Activated T-cell treated with anti-CD3 and anti-CD28 coated beads, Interleukin-2, amount 50 U/mL, for 24 hours (primary cell): ENCODE measurements around the gene BCL2L11.

Source experiments
- DNase-seq: peaks from one replicate; pipeline ENCODE4 v3.0.0-alpha.2; 2020
- H3K27ac Mint-ChIP-seq: 2 replicates; pipeline ENCODE4 v1.8.0; 2020; ENCODE audit warnings: mild to moderate bottlenecking, mixed read lengths
- H3K27me3 Mint-ChIP-seq: 2 replicates; pipeline ENCODE4 v1.8.0; 2020; ENCODE audit warnings: mixed read lengths
- H3K36me3 Mint-ChIP-seq: 2 replicates; pipeline ENCODE4 v1.8.0; 2020; ENCODE audit warnings: low read depth, mixed read lengths
- H3K4me1 Mint-ChIP-seq: 2 replicates; pipeline ENCODE4 v1.8.0; 2020; ENCODE audit warnings: low read depth, mixed read lengths
- H3K4me3 Mint-ChIP-seq: 2 replicates; pipeline ENCODE4 v1.8.0; 2020; ENCODE audit warnings: mild to moderate bottlenecking, moderate library complexity, mixed read lengths
- H3K9me3 Mint-ChIP-seq: 2 replicates; pipeline ENCODE4 v1.8.0; 2020; ENCODE audit warnings: mixed read lengths

Gene BCL2L11

DNA sequence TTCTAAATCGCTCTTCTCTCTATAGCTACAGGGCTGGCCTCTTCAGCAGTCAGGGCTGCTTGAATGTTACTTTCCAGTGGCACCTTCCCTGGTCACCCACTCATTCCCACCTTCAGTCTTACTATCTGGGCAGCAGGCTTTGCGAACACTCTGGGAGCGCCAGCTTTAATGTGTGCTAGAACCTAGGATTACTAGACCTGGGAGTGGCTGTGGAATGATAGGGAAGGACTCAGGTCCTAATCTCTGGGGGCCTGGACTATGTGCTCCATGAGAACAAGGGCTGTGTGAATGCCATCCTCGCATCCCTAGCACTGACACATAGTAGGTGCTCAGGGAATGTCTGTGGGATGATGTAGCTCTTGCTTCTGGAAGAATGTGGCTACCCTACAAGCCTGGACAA, 57.6 kb downstream of the BCL2L11 start:
- peaks cover 28% of the 10 kb centered on the region for H3K27me3 Mint-ChIP-seq
- H3K27ac Mint-ChIP-seq: no peak overlapping the region
- no peaks in the 10 kb centered on the region for H3K9me3 Mint-ChIP-seq
- no peak overlapping the region for H3K4me3 Mint-ChIP-seq
- DNase-seq: no peak
- H3K4me1 Mint-ChIP-seq: peaks cover 2% of the 10 kb centered on the region
- H3K36me3 Mint-ChIP-seq: no peaks in the 10 kb centered on the region

DNA sequence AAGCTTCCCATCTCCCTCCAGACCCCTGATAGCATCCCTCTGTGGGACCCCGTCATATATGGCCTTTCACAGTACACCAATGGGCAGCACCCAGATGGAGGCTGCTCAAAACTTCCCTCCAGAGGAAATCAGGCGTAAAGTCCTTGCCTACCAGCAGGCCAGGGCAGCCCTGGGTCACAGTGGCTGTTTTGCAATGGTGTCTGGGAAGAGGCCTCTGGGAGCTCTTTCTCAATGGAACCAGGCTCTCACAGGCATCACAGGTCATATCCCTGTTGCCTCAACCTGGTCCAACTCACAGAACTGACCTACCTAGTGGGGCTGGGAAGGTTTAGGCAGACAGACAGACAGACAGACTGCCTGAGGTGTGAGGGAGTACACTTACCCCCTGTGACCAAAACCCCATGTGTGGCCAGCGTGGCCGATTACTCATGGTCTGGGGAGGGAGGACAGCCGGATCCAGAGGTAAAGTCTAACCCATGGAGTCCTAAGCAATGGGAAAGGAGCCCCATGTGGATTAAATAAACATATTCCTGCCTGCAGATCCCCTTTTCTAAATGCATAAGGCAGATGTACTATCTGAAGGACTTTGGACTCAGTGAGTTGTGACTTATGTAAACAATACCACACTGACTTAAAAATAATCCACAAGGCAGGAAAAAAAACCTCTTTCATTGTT, 58.2 kb downstream of the BCL2L11 start:
- H3K27ac Mint-ChIP-seq: no peak overlapping the region
- no peaks in the 10 kb centered on the region for H3K9me3 Mint-ChIP-seq
- no peak overlapping the region for H3K4me3 Mint-ChIP-seq
- H3K4me1 Mint-ChIP-seq: peaks cover 2% of the 10 kb centered on the region
- peaks cover 28% of the 10 kb centered on the region for H3K27me3 Mint-ChIP-seq
- H3K36me3 Mint-ChIP-seq: no peaks in the 10 kb centered on the region
- DNase-seq: no peak

DNA sequence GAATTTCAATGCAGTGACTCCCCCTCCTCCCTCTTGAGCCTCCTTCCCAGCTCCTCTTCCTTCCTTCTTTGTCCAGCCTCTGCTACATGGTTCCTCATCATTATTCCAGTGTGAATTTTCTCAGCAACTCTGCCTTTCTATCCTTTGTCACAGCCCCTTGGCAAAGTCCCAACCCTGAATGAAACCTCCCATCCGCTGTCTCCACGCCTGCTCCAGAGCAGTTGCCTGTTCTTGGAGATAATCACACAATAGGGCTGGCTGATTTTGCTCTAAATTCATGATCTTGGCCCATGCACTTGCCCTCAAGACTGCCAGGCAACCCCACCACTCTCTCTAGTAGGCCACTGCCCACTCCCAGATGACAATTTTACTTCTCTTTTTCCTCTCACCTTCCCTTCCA, 61.4 kb downstream of the BCL2L11 start:
- DNase-seq: no peak
- Mint-ChIP-seq H3K27ac (no peak overlapping the region), H3K4me3 (no peak overlapping the region), H3K4me1 (no peaks in the 10 kb centered on the region), H3K9me3 (no peaks in the 10 kb centered on the region), H3K27me3 (peaks cover 27% of the 10 kb centered on the region), H3K36me3 (no peaks in the 10 kb centered on the region)

DNA sequence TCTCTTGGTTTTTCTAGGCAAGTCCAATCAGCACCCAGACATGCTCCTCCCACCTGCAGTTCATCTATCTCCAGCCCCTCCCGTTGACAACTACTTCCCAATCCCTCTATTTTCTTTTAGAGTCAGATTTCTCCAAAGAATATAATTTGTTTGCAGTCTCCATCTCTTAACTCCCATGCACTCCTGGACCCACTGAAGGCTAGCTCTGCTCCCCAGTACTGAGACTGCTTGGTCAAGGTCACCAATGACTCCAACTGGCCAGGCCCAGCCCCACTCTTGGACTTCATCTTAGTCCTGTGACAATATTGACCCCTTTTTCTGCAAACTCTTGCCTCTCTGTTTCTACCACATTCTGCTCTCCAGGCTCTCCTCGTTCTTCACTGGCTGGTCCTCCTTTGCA, 62.0 kb downstream of the BCL2L11 start:
- no peak overlapping the region for H3K4me3 Mint-ChIP-seq
- no peaks in the 10 kb centered on the region for H3K9me3 Mint-ChIP-seq
- no peaks in the 10 kb centered on the region for H3K36me3 Mint-ChIP-seq
- peaks cover 27% of the 10 kb centered on the region for H3K27me3 Mint-ChIP-seq
- DNase-seq: no peak
- H3K27ac Mint-ChIP-seq: no peak overlapping the region
- H3K4me1 Mint-ChIP-seq: no peaks in the 10 kb centered on the region

DNA sequence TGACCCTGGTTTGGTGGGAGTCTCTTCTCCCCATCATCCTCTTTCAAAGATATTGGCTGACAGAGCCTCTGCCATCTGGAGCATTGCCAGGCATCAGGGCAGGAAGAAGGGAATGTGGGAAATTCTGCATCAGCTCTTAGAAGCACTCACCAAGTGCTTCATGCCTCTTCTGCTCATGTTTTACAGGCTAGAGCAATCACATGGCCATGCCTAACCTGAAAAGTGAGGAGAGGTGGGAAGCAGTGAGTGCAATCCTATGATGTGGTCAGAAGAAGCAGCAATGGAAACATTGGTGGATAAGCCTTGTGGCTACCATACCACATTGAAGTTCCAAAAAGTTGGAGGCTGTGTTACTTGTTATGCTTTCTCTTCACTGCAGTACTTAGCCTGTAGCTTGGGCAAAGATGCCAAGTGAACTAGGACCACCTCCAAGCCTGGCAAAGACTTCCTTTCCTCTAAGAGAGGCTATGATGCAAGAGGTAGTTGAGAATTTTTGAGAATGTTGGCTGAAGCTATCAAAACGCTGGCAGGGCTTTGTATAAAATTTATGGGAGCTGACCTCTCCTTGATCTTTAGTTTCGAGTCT, 64.1 kb downstream of the BCL2L11 start:
- no peak overlapping the region for H3K4me3 Mint-ChIP-seq
- no peak overlapping the region for H3K27ac Mint-ChIP-seq
- DNase-seq: no peak
- no peaks in the 10 kb centered on the region for H3K9me3 Mint-ChIP-seq
- H3K27me3 Mint-ChIP-seq: peaks cover 19% of the 10 kb centered on the region
- no peaks in the 10 kb centered on the region for H3K4me1 Mint-ChIP-seq
- H3K36me3 Mint-ChIP-seq: no peaks in the 10 kb centered on the region

DNA sequence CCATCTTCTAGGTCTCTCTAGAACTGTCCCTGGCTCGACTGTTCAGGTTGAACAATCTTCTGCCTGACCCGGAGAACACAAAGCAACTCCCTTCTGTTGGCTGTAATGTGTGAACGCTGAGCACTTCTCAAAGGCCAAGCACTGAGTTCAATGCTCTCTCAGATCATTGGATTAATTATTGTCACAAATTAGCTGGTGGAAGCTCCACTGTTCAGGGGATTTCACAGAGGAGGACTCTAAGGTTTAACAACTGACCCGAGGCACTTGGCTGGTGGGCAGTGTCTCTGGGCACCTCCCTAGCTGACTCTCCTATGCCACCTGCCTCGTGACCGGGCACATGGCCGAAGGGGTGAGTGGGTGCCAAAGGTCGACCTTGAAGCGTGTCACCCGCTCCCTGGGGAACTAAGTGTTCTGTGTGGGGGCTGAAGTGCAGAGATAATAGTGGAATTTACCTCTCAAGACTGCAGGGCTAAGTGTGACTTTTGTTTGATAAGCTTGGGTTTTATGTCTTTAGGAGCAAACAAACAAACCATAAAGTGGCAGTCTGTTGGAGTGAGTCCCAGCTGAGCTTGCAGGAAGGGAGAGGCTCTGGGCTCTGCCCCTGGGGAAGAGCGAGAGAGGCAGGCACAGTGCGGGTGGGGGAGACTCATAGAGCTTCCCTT, 64.8 kb downstream of the BCL2L11 start:
- H3K27me3 Mint-ChIP-seq: peaks cover 16% of the 10 kb centered on the region
- H3K4me3 Mint-ChIP-seq: no peak overlapping the region
- no peak overlapping the region for H3K27ac Mint-ChIP-seq
- H3K4me1 Mint-ChIP-seq: no peaks in the 10 kb centered on the region
- H3K9me3 Mint-ChIP-seq: no peaks in the 10 kb centered on the region
- H3K36me3 Mint-ChIP-seq: no peaks in the 10 kb centered on the region
- DNase-seq: no peak

DNA sequence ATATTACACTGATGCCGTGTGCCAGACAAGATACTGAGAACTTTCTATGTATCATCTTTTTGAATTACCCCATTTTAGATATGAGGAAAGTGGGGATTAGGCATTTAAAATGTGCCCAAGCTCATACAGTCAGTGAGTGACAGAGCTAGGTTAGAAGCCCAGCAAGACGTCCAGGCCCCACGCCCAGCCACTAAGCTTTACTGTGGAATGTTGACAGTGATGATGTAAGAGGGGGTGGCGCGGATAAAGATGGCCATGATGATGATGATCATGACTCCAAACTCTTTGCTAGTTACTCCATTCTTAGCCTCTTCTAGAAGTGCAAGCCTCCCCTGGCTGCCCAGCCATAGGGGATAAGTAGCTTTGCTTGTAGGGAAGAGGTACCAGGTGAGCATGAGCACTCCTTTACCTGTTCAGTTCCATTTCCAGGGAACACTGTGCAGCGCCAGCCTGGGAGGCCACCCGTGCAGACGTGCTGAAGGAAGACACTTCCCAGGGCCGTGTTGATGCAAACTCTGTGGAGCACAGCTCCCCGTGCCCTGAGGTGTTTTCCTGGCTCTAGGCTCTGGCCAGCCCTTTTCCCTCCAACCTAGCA, 65.5 kb downstream of the BCL2L11 start:
- Mint-ChIP-seq H3K27ac (no peak overlapping the region), H3K27me3 (peaks cover 11% of the 10 kb centered on the region), H3K4me1 (no peaks in the 10 kb centered on the region), H3K36me3 (no peaks in the 10 kb centered on the region), H3K9me3 (no peaks in the 10 kb centered on the region), H3K4me3 (no peak overlapping the region)
- DNase-seq: no peak

DNA sequence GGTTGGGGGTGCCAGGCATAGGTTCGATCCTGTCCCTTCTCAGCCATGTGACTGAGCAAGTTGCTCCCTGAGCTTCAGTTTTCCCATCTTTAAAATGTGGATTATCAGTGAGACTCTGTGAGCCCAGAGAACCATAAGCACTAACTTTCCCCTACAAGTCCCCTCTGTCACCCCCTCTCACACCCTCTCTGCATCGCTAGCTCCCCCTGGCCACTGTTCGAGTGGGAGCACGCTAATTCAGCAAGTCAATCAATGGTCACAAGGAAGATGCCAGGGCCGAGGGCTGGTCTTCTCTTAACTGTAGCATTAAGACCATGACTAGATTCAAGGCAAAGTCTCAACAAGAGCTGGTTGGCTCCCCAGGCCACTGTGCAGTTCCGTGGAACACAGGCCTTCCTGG, 66.2 kb downstream of the BCL2L11 start:
- peaks cover 10% of the 10 kb centered on the region for H3K27me3 Mint-ChIP-seq
- DNase-seq: no peak
- H3K9me3 Mint-ChIP-seq: no peaks in the 10 kb centered on the region
- no peaks in the 10 kb centered on the region for H3K36me3 Mint-ChIP-seq
- H3K4me3 Mint-ChIP-seq: no peak overlapping the region
- H3K4me1 Mint-ChIP-seq: no peaks in the 10 kb centered on the region
- no peak overlapping the region for H3K27ac Mint-ChIP-seq

DNA sequence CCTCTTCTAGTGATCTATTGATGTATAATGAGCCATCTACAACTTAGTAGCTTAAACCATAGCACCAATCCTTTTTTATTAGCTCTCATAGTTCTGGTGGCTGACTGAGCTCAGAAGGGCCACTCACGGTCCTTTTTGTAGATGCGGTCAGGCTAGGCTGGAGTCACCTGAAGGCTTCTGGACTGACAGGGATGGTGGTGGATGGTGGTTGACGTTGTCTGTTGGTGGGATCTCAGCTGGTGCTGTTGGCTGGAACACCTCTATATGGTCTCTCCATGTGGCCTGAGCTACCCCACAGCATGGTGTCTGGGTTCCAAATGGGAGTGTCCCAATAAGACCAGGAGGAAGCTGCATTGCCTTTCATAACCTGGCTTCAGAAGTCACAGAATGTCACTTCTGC, 68.0 kb downstream of the BCL2L11 start:
- no peaks in the 10 kb centered on the region for H3K36me3 Mint-ChIP-seq
- H3K27me3 Mint-ChIP-seq: peaks cover 10% of the 10 kb centered on the region
- no peak for DNase-seq
- H3K4me1 Mint-ChIP-seq: no peaks in the 10 kb centered on the region
- no peak overlapping the region for H3K4me3 Mint-ChIP-seq
- no peak overlapping the region for H3K27ac Mint-ChIP-seq
- H3K9me3 Mint-ChIP-seq: no peaks in the 10 kb centered on the region

DNA sequence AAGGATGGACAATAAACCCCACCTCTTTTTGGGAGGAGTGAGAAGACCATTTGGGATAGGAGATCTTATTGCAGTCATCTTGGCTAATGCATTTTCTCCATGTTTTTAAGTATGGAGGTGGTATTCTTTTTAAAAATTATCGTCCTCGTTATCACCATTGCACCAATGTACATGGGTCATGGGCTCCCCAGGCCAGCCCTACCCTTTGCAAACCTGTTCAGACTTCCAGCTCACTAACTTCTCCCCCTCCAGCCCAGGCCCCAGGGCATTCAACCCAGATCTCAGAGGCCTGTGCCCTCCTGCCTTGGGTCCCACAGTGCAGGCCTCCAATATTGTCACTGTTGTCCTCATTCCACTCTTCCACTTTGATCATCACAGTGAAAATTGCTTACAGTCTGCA, 68.4 kb downstream of the BCL2L11 start:
- no peaks in the 10 kb centered on the region for H3K36me3 Mint-ChIP-seq
- no peaks in the 10 kb centered on the region for H3K4me1 Mint-ChIP-seq
- H3K27me3 Mint-ChIP-seq: peaks cover 9% of the 10 kb centered on the region
- DNase-seq: no peak
- H3K4me3 Mint-ChIP-seq: no peak overlapping the region
- no peak overlapping the region for H3K27ac Mint-ChIP-seq
- H3K9me3 Mint-ChIP-seq: no peaks in the 10 kb centered on the region

DNA sequence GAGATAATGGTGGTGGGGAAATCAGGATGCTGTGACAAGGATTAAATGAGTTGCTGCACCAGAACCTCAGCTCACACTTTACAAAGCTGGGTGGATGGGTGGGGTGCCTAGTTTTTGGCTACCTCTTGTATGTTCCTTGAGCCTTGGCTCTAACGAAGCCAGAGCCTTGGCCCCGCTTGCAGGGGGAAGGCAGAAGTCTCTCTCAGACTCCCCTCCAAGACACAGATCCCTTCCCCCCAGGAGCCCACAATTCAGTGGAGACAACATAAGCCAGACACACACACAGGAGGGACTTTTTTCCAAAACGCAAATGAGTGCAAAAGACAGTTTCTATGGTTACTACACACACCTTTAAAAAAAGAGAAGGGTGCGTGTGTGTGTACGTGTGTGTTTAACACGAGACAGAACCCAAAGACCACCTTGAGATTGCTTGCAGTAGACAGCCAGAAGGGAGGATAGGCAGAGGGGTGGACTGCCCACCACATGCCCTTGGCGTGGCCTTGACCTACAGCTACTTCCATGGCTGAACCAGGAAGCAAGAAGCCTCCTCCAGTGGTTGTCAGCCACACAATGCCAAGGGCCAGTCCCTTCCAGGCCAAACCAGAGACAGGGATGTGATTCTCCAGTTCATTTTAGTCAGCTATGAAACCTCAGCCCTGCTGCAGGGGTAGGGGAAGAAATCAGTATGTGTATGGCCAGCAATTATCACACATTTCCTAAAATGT, 70.3 kb downstream of the BCL2L11 start:
- Mint-ChIP-seq H3K36me3 (no peaks in the 10 kb centered on the region), H3K27me3 (peaks cover 3% of the 10 kb centered on the region), H3K4me3 (no peak overlapping the region), H3K9me3 (no peaks in the 10 kb centered on the region), H3K4me1 (no peaks in the 10 kb centered on the region), H3K27ac (no peak overlapping the region)
- no peak for DNase-seq

DNA sequence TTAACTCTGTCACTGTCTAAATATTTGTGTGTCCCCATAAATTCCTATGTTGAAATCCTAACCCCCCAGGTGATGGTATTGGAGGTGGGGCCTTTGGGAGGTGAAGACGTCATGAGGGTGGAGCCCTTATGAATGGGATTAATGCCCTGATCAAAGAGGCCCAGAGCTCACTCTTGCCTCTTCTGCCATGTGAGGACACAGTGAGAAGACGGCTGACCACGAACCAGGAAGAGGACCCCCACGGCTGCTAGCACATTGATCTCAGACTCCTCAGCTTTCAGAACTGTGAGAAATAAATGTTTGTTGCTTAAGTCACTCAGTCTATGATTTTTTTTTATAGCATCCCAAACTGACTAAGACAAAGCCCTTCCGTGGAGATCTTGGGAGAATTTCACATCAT, 71.2 kb downstream of the BCL2L11 start:
- Mint-ChIP-seq H3K4me1 (peaks cover 5% of the 10 kb centered on the region), H3K27me3 (peaks cover 7% of the 10 kb centered on the region), H3K36me3 (no peaks in the 10 kb centered on the region), H3K27ac (no peak overlapping the region), H3K9me3 (no peaks in the 10 kb centered on the region), H3K4me3 (no peak overlapping the region)
- DNase-seq: no peak

DNA sequence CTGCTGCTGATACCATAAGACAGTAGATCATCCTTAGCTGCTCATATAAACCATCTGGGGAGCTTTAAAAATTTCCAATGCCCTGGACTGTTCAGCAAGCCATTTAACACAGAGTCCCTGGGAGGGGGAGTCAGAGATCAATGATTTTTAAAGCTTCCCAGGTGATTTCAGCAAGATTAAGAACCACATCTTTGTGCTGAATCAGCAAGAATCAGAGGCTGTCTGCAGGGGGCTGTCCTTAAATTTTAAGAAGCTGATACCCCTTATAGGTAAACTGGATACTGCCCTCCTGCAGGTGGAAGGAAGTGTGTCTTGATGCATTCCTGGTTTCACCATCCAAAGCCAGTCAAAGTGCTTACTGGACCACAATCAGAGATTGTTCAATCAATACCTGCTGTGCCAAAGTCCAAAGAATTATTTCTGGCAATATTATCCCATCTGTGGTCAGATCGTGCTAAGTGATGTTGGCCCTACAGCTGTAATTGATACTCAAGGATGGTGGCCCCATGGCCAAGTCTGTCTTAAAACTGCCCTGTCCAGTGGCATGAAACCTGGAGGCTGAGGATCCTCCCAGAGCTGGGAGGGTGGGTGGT, 72.2 kb downstream of the BCL2L11 start:
- DNase-seq: no peak
- peaks cover 16% of the 10 kb centered on the region for H3K27me3 Mint-ChIP-seq
- no peak overlapping the region for H3K27ac Mint-ChIP-seq
- H3K9me3 Mint-ChIP-seq: no peaks in the 10 kb centered on the region
- H3K4me1 Mint-ChIP-seq: peaks cover 5% of the 10 kb centered on the region
- no peak overlapping the region for H3K4me3 Mint-ChIP-seq
- no peaks in the 10 kb centered on the region for H3K36me3 Mint-ChIP-seq

DNA sequence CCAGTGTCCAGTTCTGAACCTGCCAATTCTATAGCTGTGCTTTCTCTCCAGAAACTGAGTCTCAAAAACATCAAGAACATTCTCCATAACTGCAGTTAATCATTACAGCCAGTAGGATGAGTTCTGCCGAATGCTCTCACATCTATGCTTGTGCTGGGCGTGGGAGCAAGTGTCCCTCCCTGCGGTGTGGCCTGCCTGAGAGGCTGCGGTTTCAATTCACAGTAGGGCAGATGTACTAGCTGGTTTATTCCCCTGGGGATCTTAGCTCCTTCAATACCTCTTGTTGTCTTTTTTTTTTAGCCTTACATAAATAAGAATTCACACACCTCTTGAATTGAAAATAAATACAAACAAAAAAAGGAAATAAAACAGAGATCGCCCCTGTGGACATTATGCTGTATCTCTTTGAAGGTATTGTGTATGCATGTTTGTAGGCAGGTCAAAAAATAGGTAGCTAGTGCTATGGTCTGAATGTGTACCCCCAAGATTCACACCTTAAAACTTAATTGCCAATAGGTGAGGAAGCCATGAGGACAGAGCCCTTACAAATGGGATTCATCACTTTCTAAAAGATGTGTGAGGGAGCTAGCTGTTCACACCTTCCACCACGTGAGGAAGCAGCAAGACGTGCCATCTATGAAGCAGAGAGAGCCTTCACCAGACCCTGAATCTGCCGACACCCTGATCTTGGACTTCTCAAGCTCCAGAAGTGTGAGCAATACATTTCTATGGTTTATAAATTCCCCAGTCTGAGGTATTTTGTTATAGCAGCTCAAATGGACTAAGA, 74.3 kb downstream of the BCL2L11 start:
- no peak overlapping the region for H3K4me3 Mint-ChIP-seq

More for the DNA sequence above, 74.3 kb downstream of the BCL2L11 start:
- H3K27me3 Mint-ChIP-seq: peaks cover 23% of the 10 kb centered on the region
- H3K36me3 Mint-ChIP-seq: no peaks in the 10 kb centered on the region
- no peak for DNase-seq
- H3K27ac Mint-ChIP-seq: no peak overlapping the region
- no peaks in the 10 kb centered on the region for H3K9me3 Mint-ChIP-seq
- peaks cover 5% of the 10 kb centered on the region for H3K4me1 Mint-ChIP-seq
